HepG2 (cell line): ENCODE measurements around the gene ZFHX3. TPM values are rescaled to one million over a fixed set of nuclear protein-coding genes. Genes with fewer than 3 reads are reported as not detected.

Experiments used
- ARID2 ChIP-seq: sonication (generic); formaldehyde crosslinking; IDR thresholded peaks from 2 replicates; pipeline ENCODE4 v1.8.1; 2022; ENCODE audit warnings: mild to moderate bottlenecking, missing genetic modification reagents, borderline replicate concordance
- FOXK2 ChIP-seq: fragments of 450-650 bp; IDR thresholded peaks from 2 replicates; pipeline ENCODE4 v1.6.1; 2016
- HOXA3 ChIP-seq: sonication (generic); formaldehyde crosslinking; IDR thresholded peaks from 2 replicates; pipeline ENCODE4 v1.5.0; 2020; ENCODE audit warnings: missing genetic modification reagents
- IKZF1 ChIP-seq: fragments of 450-650 bp; IDR thresholded peaks from 2 replicates; pipeline ENCODE4 v1.7.1; 2016
- JUND ChIP-seq: sonication (generic); formaldehyde crosslinking; IDR thresholded peaks from 2 replicates; pipeline ENCODE4 v1.8.0; 2022; ENCODE audit warnings: mild to moderate bottlenecking, missing genetic modification reagents
- PITX1 ChIP-seq: sonication (generic); formaldehyde crosslinking; IDR thresholded peaks from 2 replicates; pipeline ENCODE4 v1.5.1; 2020; ENCODE audit warnings: mild to moderate bottlenecking, missing genetic modification reagents
- SIX1 ChIP-seq: sonication (generic); formaldehyde crosslinking; IDR thresholded peaks from 2 replicates; pipeline ENCODE4 v1.4.0; 2020; ENCODE audit warnings: missing genetic modification reagents, borderline replicate concordance
- SP1 ChIP-seq, 2 experiments: fragments of 450-650 bp in 1 of 2; sonication (generic) in 1 of 2; formaldehyde crosslinking in 1 of 2; IDR thresholded peaks; 2 replicates each; pipeline versions ENCODE4 v1.4.0 to v1.6.1; 2016 to 2020; ENCODE audit warnings: missing genetic modification reagents in 1 of 2
- SPEN ChIP-seq: sonication (generic); formaldehyde crosslinking; IDR thresholded peaks from 2 replicates; pipeline ENCODE4 v1.5.1; 2020; ENCODE audit warnings: low read depth, mild to moderate bottlenecking, missing genetic modification reagents
- ZC3H13 ChIP-seq: sonication (generic); formaldehyde crosslinking; IDR thresholded peaks from 2 replicates; pipeline ENCODE4 v1.8.1; 2023; ENCODE audit warnings: mild to moderate bottlenecking, missing genetic modification reagents, moderate library complexity
- ZFP90 ChIP-seq: sonication (generic); formaldehyde crosslinking; IDR thresholded peaks from 2 replicates; pipeline ENCODE4 v1.8.0; 2022; ENCODE audit warnings: missing genetic modification reagents, mild to moderate bottlenecking, inconsistent platforms, borderline replicate concordance
- ZNF10 ChIP-seq: sonication (generic); formaldehyde crosslinking; IDR thresholded peaks from 2 replicates; pipeline ENCODE4 v1.4.0; 2020; ENCODE audit warnings: mild to moderate bottlenecking, low read depth, missing genetic modification reagents, borderline replicate concordance
- ZNF549 ChIP-seq: sonication (generic); formaldehyde crosslinking; IDR thresholded peaks from 2 replicates; pipeline ENCODE4 v1.5.0; 2020; ENCODE audit warnings: missing genetic modification reagents
- ZNF773 ChIP-seq: sonication (generic); formaldehyde crosslinking; IDR thresholded peaks from 2 replicates; pipeline ENCODE4 v1.4.0; 2020; ENCODE audit warnings: missing genetic modification reagents, borderline replicate concordance
- polyA plus RNA-seq, 8 experiments: library from polyadenylated mRNA; depleted of rRNA in 3 of 8; stranded (reverse) in 7 of 8; unstranded in 1 of 8; fragments of >200 nt; fragmentation: Illumina TruSeq in 4 of 8; extraction: Trizol in 4 of 8; gene quantifications; 2 replicates each; pipeline versions ENCODE4 v1.2.1 to v1.2.3, GENCODE V29; 2011 to 2016; ENCODE audit warnings: low read depth in 4 of 8, missing spikeins in 1 of 8, mixed read lengths in 1 of 8; ENCODE audit not compliant: insufficient read depth in 1 of 8
- total RNA-seq, 5 experiments: library from RNA; depleted of rRNA; stranded (reverse); fragments of >200 nt; fragmentation: Illumina TruSeq; extraction: Trizol; gene quantifications; 2 replicates each; pipeline ENCODE4 v1.2.3, GENCODE V29; 2016; ENCODE audit warnings: low read depth in 1 of 5
- TF ChIP-seq, protein P1 (sequence below): sonication (generic); formaldehyde crosslinking; IDR thresholded peaks from 2 replicates; pipeline ENCODE4 v1.5.0; 2020; ENCODE audit warnings: mild to moderate bottlenecking, missing genetic modification reagents, borderline replicate concordance
- TF ChIP-seq, protein P2 (sequence below): sonication (generic); formaldehyde crosslinking; IDR thresholded peaks from 2 replicates; pipeline ENCODE4 v1.8.1; 2023; ENCODE audit warnings: mild to moderate bottlenecking, inconsistent platforms, moderate library complexity, missing genetic modification reagents, borderline replicate concordance
- TF ChIP-seq, protein P3 (sequence below): sonication (generic); formaldehyde crosslinking; IDR thresholded peaks from 2 replicates; pipeline ENCODE4 v1.5.0; 2020; ENCODE audit warnings: mild to moderate bottlenecking, missing genetic modification reagents, borderline replicate concordance

Gene ZFHX3
- total and polyA plus RNA-seq, 2 of the 13 experiments (the other 11 are each of a cell fraction or from before 2014, with no cell fraction given): 5.0 to 6.0 TPM

DNA sequence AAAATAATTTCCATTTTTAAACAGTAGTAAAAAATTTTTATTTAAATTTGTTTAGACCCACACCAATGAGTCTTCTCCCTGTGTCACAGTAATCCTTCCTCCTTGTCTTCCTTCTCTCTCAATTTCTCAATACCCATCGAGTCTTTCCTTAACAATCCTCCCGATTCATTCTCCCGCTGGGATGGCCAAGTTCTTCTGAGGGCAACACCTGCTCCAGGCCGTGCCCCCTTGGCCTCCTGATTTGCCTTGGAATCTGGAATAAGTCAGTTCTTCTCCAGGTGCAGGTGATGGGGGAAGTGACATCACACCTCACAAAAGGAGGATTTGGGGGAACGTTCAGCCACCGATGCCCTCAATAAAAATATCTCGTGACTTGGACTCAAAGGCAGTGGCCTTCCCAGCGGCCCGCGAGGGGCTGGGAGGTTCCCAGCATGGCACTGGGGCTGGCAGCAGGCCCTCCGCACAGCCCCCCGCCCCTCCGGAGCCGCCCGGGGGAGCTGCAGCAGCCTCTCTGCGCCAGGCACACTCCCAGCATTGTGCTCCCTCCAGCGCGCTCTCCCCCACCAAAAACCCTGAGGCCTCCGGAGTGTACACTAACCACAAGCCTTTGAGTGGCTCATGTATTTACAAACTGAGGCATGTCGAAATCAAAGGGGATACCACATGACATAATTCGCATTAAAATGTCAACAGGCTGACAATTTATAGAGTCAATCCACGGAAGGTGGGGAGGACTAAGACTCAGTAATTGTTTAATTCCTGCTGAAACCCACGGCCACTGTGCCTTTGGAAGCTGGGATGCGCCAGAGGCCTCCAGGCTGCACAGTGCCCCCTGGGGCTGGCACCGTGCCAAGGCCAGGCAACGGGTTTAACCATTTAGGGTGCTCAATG, 120.5 kb downstream of the ZFHX3 start (continued):
- TF ChIP-seq, protein P1, sequence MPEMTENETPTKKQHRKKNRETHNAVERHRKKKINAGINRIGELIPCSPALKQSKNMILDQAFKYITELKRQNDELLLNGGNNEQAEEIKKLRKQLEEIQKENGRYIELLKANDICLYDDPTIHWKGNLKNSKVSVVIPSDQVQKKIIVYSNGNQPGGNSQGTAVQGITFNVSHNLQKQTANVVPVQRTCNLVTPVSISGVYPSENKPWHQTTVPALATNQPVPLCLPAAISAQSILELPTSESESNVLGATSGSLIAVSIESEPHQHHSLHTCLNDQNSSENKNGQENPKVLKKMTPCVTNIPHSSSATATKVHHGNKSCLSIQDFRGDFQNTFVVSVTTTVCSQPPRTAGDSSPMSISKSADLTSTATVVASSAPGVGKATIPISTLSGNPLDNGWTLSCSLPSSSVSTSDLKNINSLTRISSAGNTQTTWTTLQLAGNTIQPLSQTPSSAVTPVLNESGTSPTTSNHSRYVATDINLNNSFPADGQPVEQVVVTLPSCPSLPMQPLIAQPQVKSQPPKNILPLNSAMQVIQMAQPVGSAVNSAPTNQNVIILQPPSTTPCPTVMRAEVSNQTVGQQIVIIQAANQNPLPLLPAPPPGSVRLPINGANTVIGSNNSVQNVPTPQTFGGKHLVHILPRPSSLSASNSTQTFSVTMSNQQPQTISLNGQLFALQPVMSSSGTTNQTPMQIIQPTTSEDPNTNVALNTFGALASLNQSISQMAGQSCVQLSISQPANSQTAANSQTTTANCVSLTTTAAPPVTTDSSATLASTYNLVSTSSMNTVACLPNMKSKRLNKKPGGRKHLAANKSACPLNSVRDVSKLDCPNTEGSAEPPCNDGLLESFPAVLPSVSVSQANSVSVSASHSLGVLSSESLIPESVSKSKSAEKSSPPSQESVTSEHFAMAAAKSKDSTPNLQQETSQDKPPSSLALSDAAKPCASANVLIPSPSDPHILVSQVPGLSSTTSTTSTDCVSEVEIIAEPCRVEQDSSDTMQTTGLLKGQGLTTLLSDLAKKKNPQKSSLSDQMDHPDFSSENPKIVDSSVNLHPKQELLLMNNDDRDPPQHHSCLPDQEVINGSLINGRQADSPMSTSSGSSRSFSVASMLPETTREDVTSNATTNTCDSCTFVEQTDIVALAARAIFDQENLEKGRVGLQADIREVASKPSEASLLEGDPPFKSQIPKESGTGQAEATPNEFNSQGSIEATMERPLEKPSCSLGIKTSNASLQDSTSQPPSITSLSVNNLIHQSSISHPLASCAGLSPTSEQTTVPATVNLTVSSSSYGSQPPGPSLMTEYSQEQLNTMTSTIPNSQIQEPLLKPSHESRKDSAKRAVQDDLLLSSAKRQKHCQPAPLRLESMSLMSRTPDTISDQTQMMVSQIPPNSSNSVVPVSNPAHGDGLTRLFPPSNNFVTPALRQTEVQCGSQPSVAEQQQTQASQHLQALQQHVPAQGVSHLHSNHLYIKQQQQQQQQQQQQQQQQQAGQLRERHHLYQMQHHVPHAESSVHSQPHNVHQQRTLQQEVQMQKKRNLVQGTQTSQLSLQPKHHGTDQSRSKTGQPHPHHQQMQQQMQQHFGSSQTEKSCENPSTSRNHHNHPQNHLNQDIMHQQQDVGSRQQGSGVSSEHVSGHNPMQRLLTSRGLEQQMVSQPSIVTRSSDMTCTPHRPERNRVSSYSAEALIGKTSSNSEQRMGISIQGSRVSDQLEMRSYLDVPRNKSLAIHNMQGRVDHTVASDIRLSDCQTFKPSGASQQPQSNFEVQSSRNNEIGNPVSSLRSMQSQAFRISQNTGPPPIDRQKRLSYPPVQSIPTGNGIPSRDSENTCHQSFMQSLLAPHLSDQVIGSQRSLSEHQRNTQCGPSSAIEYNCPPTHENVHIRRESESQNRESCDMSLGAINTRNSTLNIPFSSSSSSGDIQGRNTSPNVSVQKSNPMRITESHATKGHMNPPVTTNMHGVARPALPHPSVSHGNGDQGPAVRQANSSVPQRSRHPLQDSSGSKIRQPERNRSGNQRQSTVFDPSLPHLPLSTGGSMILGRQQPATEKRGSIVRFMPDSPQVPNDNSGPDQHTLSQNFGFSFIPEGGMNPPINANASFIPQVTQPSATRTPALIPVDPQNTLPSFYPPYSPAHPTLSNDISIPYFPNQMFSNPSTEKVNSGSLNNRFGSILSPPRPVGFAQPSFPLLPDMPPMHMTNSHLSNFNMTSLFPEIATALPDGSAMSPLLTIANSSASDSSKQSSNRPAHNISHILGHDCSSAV: no peak
- no peak for TF ChIP-seq ZC3H13 (CRISPR knock-in tag)
- TF ChIP-seq PITX1: peak; percentile 83
- TF ChIP-seq ARID2 (CRISPR knock-in tag): peak; percentile 70; the same call in 1 of the 2 replicates
- 0 out of 2 replicates have a peak, but pooled peaks have one; percentile 50 for TF ChIP-seq SIX1 (CRISPR knock-in tag)
- no peak for TF ChIP-seq SP1 (IDR thresholded peaks at IDR 0.05)
- peak; percentile 14; the same call in 1 of the 2 replicates for TF ChIP-seq SP1 (CRISPR knock-in tag; IDR thresholded peaks at IDR 0.05)
- no peak for TF ChIP-seq ZNF773 (CRISPR knock-in tag)
- TF ChIP-seq IKZF1: no peak
- TF ChIP-seq FOXK2: peak; percentile 30; the same call in 1 of the 2 replicates
- TF ChIP-seq, protein P2, sequence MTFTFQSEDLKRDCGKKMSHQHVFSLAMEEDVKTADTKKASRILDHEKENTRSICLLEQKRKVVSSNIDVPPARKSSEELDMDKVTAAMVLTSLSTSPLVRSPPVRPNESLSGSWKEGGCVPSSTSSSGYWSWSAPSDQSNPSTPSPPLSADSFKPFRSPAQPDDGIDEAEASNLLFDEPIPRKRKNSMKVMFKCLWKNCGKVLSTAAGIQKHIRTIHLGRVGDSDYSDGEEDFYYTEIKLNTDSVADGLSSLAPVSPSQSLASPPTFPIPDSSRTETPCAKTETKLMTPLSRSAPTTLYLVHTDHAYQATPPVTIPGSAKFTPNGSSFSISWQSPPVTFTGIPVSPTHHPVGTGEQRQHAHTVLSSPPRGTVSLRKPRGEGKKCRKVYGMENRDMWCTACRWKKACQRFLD (CRISPR knock-in tag): 0 out of 2 replicates have a peak, but pooled peaks have one; percentile 41
- TF ChIP-seq ZNF10 (CRISPR knock-in tag): no peak
- TF ChIP-seq, protein P3, sequence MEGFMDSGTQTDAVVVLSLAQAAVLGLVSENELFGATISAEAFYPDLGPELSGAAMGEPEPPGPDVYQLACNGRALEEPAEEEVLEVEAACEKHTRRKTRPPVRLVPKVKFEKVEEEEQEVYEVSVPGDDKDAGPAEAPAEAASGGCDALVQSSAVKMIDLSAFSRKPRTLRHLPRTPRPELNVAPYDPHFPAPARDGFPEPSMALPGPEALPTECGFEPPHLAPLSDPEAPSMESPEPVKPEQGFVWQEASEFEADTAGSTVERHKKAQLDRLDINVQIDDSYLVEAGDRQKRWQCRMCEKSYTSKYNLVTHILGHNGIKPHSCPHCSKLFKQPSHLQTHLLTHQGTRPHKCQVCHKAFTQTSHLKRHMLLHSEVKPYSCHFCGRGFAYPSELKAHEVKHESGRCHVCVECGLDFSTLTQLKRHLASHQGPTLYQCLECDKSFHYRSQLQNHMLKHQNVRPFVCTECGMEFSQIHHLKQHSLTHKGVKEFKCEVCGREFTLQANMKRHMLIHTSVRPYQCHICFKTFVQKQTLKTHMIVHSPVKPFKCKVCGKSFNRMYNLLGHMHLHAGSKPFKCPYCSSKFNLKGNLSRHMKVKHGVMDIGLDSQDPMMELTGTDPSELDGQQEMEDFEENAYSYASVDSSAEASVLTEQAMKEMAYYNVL (CRISPR knock-in tag): peak; percentile 72; the same call in 1 of the 2 replicates
- peak; percentile 87 for TF ChIP-seq HOXA3 (CRISPR knock-in tag)
- TF ChIP-seq JUND: 0 out of 2 replicates have a peak, but pooled peaks have one; percentile 41
- no peak for TF ChIP-seq SPEN (CRISPR knock-in tag)
- TF ChIP-seq ZNF549 (CRISPR knock-in tag): no peak
- no peak for TF ChIP-seq ZFP90 (CRISPR knock-in tag)
